Measurements from ENCODE around the gene CRTC2. TPM values are rescaled to one million over a fixed set of nuclear protein-coding genes. Genes with fewer than 3 reads are reported as not detected.
A peak's percentile ranks its signal among the peaks of the same experiment; 100 is the strongest.

Gene CRTC2
- total RNA-seq, 4 donors from 2014 or later: 11.4 to 22.5 (median 18.1) TPM

DNA sequence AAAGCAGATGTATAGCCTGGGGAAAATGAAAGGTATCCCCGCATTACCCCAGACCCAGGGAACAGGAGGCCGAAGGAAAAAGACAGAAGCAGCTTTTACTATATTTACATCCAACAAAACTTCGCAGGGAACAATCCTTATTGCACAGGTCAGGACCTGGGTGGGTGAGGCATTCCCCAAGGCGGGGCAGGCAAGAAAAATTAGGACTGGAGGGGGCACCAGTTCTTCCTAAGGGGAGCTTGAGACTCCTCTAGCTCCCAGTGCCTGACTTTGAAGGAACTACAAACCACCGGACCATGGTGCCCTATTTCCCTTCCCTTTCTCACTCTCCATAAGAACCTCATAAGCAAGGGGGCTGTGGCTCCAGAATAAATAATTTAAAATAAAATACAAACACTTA, 29.0 kb downstream of the CRTC2 start:
- no peak for DNase-seq
- Histone ChIP-seq H3K36me3 (peaks cover 5 to 30% of the 10 kb centered on the region in 2 donors), H3K27me3 (no peaks in the 10 kb centered on the region), H3K4me3 (replicated peaks in 1 of 3) (no peak overlapping the region), H3K9me3 (no peaks in the 10 kb centered on the region), H3K27ac (no peak overlapping the region), H3K4me1 (no peaks in the 10 kb centered on the region)
- no peak for TF ChIP-seq CTCF (IDR thresholded peaks at IDR 0.05)
- no peak for TF ChIP-seq POLR2A (IDR thresholded peaks at IDR 0.05)
- WGBS, 2 donors: 91 to 97% methylated on average over 5 of the region's 5 CpGs
- intact Hi-C loops (cut with DNase I): no loop called here

- WGBS, 2 donors: 65 to 68% methylated on average over 4 of the region's 4 CpGs
- Histone ChIP-seq H3K36me3 (peaks cover 5 to 24% of the 10 kb centered on the region in 2 donors), H3K27me3 (no peaks in the 10 kb centered on the region), H3K4me1 (peaks cover 1 to 2% of the 10 kb centered on the region in 2 donors), H3K27ac (peak overlapping the region in 1 of 3 donors; percentile 10), H3K4me3 (replicated peaks in 1 of 3) (no peak overlapping the region), H3K9me3 (no peaks in the 10 kb centered on the region)
- TF ChIP-seq POLR2A (IDR thresholded peaks at IDR 0.05) (no peak), CTCF (IDR thresholded peaks at IDR 0.05) (no peak)
- no peak for DNase-seq
- intact Hi-C loops (cut with DNase I): no loop called here
These were observed 29.5 kb downstream of the CRTC2 start for GRCh38 chr1:153928791-153929341.

GRCh38 chr1:153928245-153928644, 30.2 kb downstream of the CRTC2 start:
- TF ChIP-seq CTCF (IDR thresholded peaks at IDR 0.05) (no peak), POLR2A (IDR thresholded peaks at IDR 0.05) (no peak)
- H3K4me1 ChIP-seq: peaks cover 4 to 5% of the 10 kb centered on the region in 2 donors
- no peak for DNase-seq
- peaks cover 5 to 18% of the 10 kb centered on the region in 2 donors for H3K36me3 ChIP-seq
- WGBS, 2 donors: 69 to 78% methylated on average over 1 of the region's 1 CpG
- no peak overlapping the region for H3K27ac ChIP-seq
- H3K4me3 ChIP-seq (replicated peaks in 1 of 3): no peak overlapping the region
- intact Hi-C loops (cut with DNase I): no loop called here
- no peaks in the 10 kb centered on the region for H3K27me3 ChIP-seq
- no peaks in the 10 kb centered on the region for H3K9me3 ChIP-seq

- H3K27me3 ChIP-seq: no peaks in the 10 kb centered on the region
- no peaks in the 10 kb centered on the region for H3K9me3 ChIP-seq
- intact Hi-C loops (cut with DNase I): no loop called here
- WGBS, 2 donors: 80 to 86% methylated on average over 4 of the region's 4 CpGs
- no peak for DNase-seq
- TF ChIP-seq POLR2A (IDR thresholded peaks at IDR 0.05) (no peak), CTCF (IDR thresholded peaks at IDR 0.05) (no peak)
- no peak overlapping the region for H3K27ac ChIP-seq
- no peak overlapping the region for H3K4me3 ChIP-seq (replicated peaks in 1 of 3)
- peaks cover 5% of the 10 kb centered on the region in 2 donors for H3K36me3 ChIP-seq
- H3K4me1 ChIP-seq: peaks cover 7 to 8% of the 10 kb centered on the region in 2 donors
These were observed 32.0 kb downstream of the CRTC2 start for GRCh38 chr1:153926405-153926804.

DNA sequence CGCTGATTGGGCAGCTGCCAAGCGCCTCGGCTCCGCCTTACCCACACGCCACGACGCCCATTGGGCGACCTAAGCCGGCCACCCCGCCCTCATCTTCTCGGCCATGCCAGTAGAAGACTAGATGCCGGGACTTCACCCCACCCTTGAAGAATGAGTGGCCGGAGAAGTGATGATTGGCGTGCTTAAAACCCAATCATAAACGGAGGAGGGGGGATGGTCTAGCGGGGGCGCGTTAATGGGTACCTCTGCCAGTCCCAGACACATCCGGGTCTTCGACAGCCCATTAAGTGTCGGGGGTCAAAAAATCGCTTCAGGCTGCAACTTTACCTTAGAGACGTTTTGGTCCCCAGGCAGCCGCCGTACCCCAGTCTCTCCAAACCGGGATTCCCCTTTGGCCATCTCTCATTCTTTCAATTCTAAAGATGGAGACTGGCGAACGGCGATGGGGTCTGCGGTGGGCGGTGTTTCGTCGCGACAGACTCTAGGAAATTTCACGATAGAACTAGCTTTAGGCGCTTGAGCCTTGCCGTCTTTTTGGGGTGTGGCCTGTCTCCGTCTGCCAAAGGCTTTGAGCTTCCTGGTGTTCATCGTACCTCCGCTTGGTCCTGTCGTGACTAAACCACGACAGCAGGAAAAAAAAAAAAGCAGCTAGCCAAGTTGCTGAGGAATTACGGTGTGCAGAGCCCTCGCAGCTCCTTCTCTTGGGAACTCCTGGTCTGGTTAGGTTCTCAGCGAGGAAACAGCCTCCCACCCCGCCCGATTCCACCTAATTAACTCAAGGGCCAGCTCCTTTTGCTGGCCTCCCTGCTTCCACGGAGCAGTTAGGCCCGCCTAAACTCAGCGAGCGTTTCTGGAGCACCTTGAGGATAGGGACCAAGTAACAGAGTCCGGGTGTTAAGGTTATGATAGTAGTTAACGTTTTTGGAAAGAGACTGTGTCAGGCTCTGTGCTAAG, 35.2 kb downstream of the CRTC2 start, which contains the start of gene GATAD2B:
Gene GATAD2B (minus strand): TSS at position 1 of the 954 bp plus-strand sequence. CDS start 94,625 bp downstream, outside the sequence.
- TF ChIP-seq CTCF (IDR thresholded peaks at IDR 0.05) (no peak), POLR2A (IDR thresholded peaks at IDR 0.05) (peak in 1 of 2 donors; percentile 67)
- Histone ChIP-seq H3K9me3 (no peaks in the 10 kb centered on the region), H3K27me3 (no peaks in the 10 kb centered on the region), H3K4me1 (peaks cover 17 to 32% of the 10 kb centered on the region in 2 donors), H3K27ac (peak within 1 kb of the TSS; percentile 91 to 92 (median 91)), H3K36me3 (no peaks in the 10 kb centered on the region), H3K4me3 (replicated peaks in 1 of 3) (peak within 1 kb of the TSS; percentile 27 to 96 (median 96))
- intact Hi-C loops (cut with DNase I): loop anchor here (5.0 kb wide), 1 partner anchor 101 kb away; no protein-coding TSS in a partner anchor
- WGBS, 2 donors: 1 to 2% methylated on average over 37 to 41 of the region's 53 CpGs
- DNase-seq: peak; percentile 100
